SK-N-SH treated with all-trans-retinoic acid at 6 μM for 48 hours (cell line): ENCODE data around the gene RREB1.

Experiments
- CREB5 ChIP-seq: fragments of 250-450 bp; sonication (Bioruptor Pico); IDR thresholded peaks from 2 replicates; pipeline ENCODE4 v1.5.1; 2020; ENCODE audit warnings: low read depth, mild to moderate bottlenecking, moderate library complexity
- CSDC2 ChIP-seq: fragments of 250-450 bp; sonication (Bioruptor Pico); IDR thresholded peaks from 2 replicates; pipeline ENCODE4 v1.5.0; 2020; ENCODE audit warnings: mild to moderate bottlenecking, moderate library complexity
- ESRRG ChIP-seq: fragments of 250-450 bp; sonication (Bioruptor Pico); IDR thresholded peaks from 2 replicates; pipeline ENCODE4 v1.6.1; 2021; ENCODE audit warnings: mild to moderate bottlenecking
- ISL1 ChIP-seq: fragments of 250-450 bp; sonication (Bioruptor Pico); IDR thresholded peaks from 2 replicates; pipeline ENCODE4 v2.1.2; 2022; ENCODE audit warnings: mild to moderate bottlenecking, moderate library complexity
- PATZ1 ChIP-seq: fragments of 250-450 bp; sonication (Bioruptor Pico); IDR thresholded peaks from 2 replicates; pipeline ENCODE4 v1.8.0; 2020; ENCODE audit warnings: mild to moderate bottlenecking, moderate library complexity, borderline replicate concordance
- TSHZ2 ChIP-seq: fragments of 250-450 bp; sonication (Bioruptor Pico); IDR thresholded peaks from 2 replicates; pipeline ENCODE4 v1.5.0; 2020; ENCODE audit warnings: mild to moderate bottlenecking, moderate library complexity
- ZFP3 ChIP-seq: fragments of 250-450 bp; sonication (Bioruptor Pico); IDR thresholded peaks from 2 replicates; pipeline ENCODE4 v1.5.0; 2020; ENCODE audit warnings: mild to moderate bottlenecking, moderate library complexity
- ZFP30 ChIP-seq: fragments of 450-650 bp; formaldehyde crosslinking; IDR thresholded peaks from 2 replicates; pipeline ENCODE4 v1.5.0; 2022; ENCODE audit warnings: mild to moderate bottlenecking, moderate library complexity
- ZNF8 ChIP-seq: fragments of 450-650 bp; formaldehyde crosslinking; IDR thresholded peaks from 2 replicates; pipeline ENCODE4 v1.5.0; 2020; ENCODE audit warnings: mild to moderate bottlenecking, moderate library complexity

- TF ChIP-seq ZFP30 (no peak), ESRRG (CRISPR knock-in tag) (no peak), CREB5 (CRISPR knock-in tag) (no peak), ISL1 (CRISPR knock-in tag) (no peak), PATZ1 (CRISPR knock-in tag) (no peak), ZFP3 (CRISPR knock-in tag) (no peak), ZNF8 (CRISPR knock-in tag) (no peak), TSHZ2 (CRISPR knock-in tag) (no peak), CSDC2 (CRISPR knock-in tag) (no peak)
These were observed 4.4 kb downstream of the RREB1 start for GRCh38 chr6:7112171-7112570.
